GM23338 (cell line): Measurements from ENCODE around the gene SNRPD3. TPM values are rescaled to one million over a fixed set of nuclear protein-coding genes. Genes with fewer than 3 reads are reported as not detected.

Experiments used
- ATAC-seq: fragments of 200-7000 bp; cut with Tn5 transposase; 3 replicates; pipeline ENCODE4 v1.9.1; 2020
- DNase-seq: peaks from one replicate; pipeline ENCODE4 v3.0.0-alpha.2; 2015; ENCODE audit warnings: low spot score
- H2AFZ ChIP-seq: fragments of 200-600 bp; sonication (generic); 2 replicates; pipeline ENCODE4 v1.8.0; 2016; ENCODE audit warnings: antibody characterized with exemption, mild to moderate bottlenecking, moderate library complexity
- H3F3A ChIP-seq: fragments of 200-600 bp; sonication (generic); replicated peaks from 2 replicates; pipeline ENCODE4 v1.8.0; 2017; ENCODE audit warnings: antibody characterized with exemption, mixed run types, low read depth
- H3K27ac ChIP-seq: fragments of 200-600 bp; sonication (generic); 2 replicates; pipeline ENCODE4 v1.6.1; 2016; ENCODE audit warnings: low read depth
- H3K27me3 ChIP-seq: fragments of 200-600 bp; sonication (generic); 2 replicates; pipeline ENCODE4 v1.8.0; 2016; ENCODE audit warnings: mild to moderate bottlenecking, mixed run types, moderate library complexity; ENCODE audit not compliant: insufficient read depth
- H3K36me3 ChIP-seq: fragments of 200-600 bp; sonication (generic); 2 replicates; pipeline ENCODE4 v1.8.0; 2016; ENCODE audit warnings: mild to moderate bottlenecking; ENCODE audit not compliant: insufficient read depth
- H3K4me1 ChIP-seq: fragments of 200-600 bp; sonication (generic); 2 replicates; pipeline ENCODE4 v1.8.0; 2016; ENCODE audit warnings: mild to moderate bottlenecking, moderate library complexity; ENCODE audit not compliant: insufficient read depth
- H3K4me2 ChIP-seq: fragments of 200-600 bp; sonication (generic); 2 replicates; pipeline ENCODE4 v1.7.1; 2017; ENCODE audit warnings: mixed run types
- H3K4me3 ChIP-seq: fragments of 200-600 bp; sonication (generic); 2 replicates; pipeline ENCODE4 v1.6.1; 2016; ENCODE audit warnings: mixed run types
- H3K79me2 ChIP-seq: fragments of 200-600 bp; sonication (generic); replicated peaks from 2 replicates; pipeline ENCODE4 v1.8.0; 2017; ENCODE audit warnings: mild to moderate bottlenecking; ENCODE audit not compliant: insufficient read depth
- H3K9me2 ChIP-seq: fragments of 200-600 bp; sonication (generic); 2 replicates; pipeline ENCODE4 v1.8.0; 2017; ENCODE audit not compliant: insufficient read depth
- H4K20me1 ChIP-seq: fragments of 200-600 bp; sonication (generic); replicated peaks from 2 replicates; pipeline ENCODE4 v1.8.0; 2017; ENCODE audit warnings: mild to moderate bottlenecking; ENCODE audit not compliant: insufficient read depth
- H3K27ac Mint-ChIP-seq: 2 replicates; pipeline ENCODE4 v1.8.0; 2020; ENCODE audit warnings: inconsistent platforms, mild to moderate bottlenecking, moderate library complexity, mixed read lengths
- H3K27me3 Mint-ChIP-seq: 3 replicates; pipeline ENCODE4 v1.8.0; 2022; ENCODE audit warnings: low read depth, mild to moderate bottlenecking, moderate library complexity, mixed read lengths, inconsistent platforms; ENCODE audit not compliant: insufficient read depth, poor library complexity
- H3K36me3 Mint-ChIP-seq: 3 replicates; pipeline ENCODE4 v1.8.0; 2021; ENCODE audit warnings: low read depth, mild to moderate bottlenecking, inconsistent platforms, moderate library complexity, mixed read lengths
- H3K4me1 Mint-ChIP-seq: 3 replicates; pipeline ENCODE4 v1.8.0; 2020; ENCODE audit warnings: mild to moderate bottlenecking, inconsistent platforms, mixed read lengths
- H3K4me3 Mint-ChIP-seq: 3 replicates; pipeline ENCODE4 v1.8.0; 2021; ENCODE audit warnings: moderate library complexity, mild to moderate bottlenecking, inconsistent platforms, mixed read lengths
- H3K9me3 Mint-ChIP-seq: 3 replicates; pipeline ENCODE4 v1.8.0; 2020; ENCODE audit warnings: moderate library complexity, mild to moderate bottlenecking, inconsistent platforms, mixed read lengths
- CREB1 ChIP-seq: fragments of 250-450 bp; sonication (Bioruptor Pico); IDR thresholded peaks from 2 replicates; pipeline ENCODE4 v1.5.0; 2020; ENCODE audit warnings: low read depth, mild to moderate bottlenecking, moderate library complexity
- CTCF ChIP-seq, 2 experiments: fragments of 200-600 bp in 1 of 2; sonication (generic) in 1 of 2; conservative IDR thresholded peaks; 2 replicates each; pipeline versions ENCODE4 v1.5.1 to v1.6.1; 2016 to 2017; ENCODE audit warnings: antibody characterized with exemption in 2 of 2, low read depth in 2 of 2, mild to moderate bottlenecking in 2 of 2, moderate library complexity in 1 of 2
- ETS1 ChIP-seq: IDR thresholded peaks from 2 replicates; pipeline ENCODE4 v1.6.1; 2016; ENCODE audit warnings: antibody characterized with exemption
- EZH2 ChIP-seq: fragments of 200-600 bp; sonication (generic); IDR thresholded peaks from one replicate; pipeline ENCODE4 v1.8.0; 2017; ENCODE audit warnings: antibody characterized with exemption, mild to moderate bottlenecking, low read depth; ENCODE audit not compliant: unreplicated experiment
- EZH2phosphoT487 ChIP-seq: fragments of 200-600 bp; sonication (generic); IDR thresholded peaks from one replicate; pipeline ENCODE4 v1.8.1; 2018; ENCODE audit warnings: antibody characterized with exemption; ENCODE audit not compliant: unreplicated experiment
- JUNB ChIP-seq: IDR thresholded peaks from one replicate; pipeline ENCODE4 v1.6.1; 2016; ENCODE audit warnings: antibody characterized with exemption; ENCODE audit not compliant: unreplicated experiment
- STAT1 ChIP-seq: IDR thresholded peaks from one replicate; pipeline ENCODE4 v1.6.1; 2016; ENCODE audit warnings: antibody characterized with exemption; ENCODE audit not compliant: unreplicated experiment
- ZNF114 ChIP-seq: fragments of 250-450 bp; sonication (Bioruptor Pico); IDR thresholded peaks from 2 replicates; pipeline ENCODE4 v1.5.0; 2020; ENCODE audit warnings: mild to moderate bottlenecking, moderate library complexity
- ZNF331 ChIP-seq: fragments of 250-450 bp; sonication (Bioruptor Pico); IDR thresholded peaks from 2 replicates; pipeline ENCODE4 v1.5.0; 2020; ENCODE audit warnings: low read depth, mild to moderate bottlenecking, moderate library complexity
- polyA plus RNA-seq: library from polyadenylated mRNA; unstranded; fragments of >200 nt; fragmentation: Nextera tagmentation; extraction: Ambion mirVana; gene quantifications from 2 replicates; pipeline ENCODE4 v1.2.1, GENCODE V29; 2016
- total RNA-seq: library from RNA; depleted of rRNA; stranded (reverse); fragments of >200 nt; shearing (Covaris generic); gene quantifications from 2 replicates; pipeline ENCODE4 v1.2.3, GENCODE V29; 2014
- TF ChIP-seq, protein P1 (sequence below): fragments of 250-450 bp; sonication (Bioruptor Pico); IDR thresholded peaks from 2 replicates; pipeline ENCODE4 v1.5.0; 2020; ENCODE audit warnings: mild to moderate bottlenecking, moderate library complexity
- TF ChIP-seq, protein P2 (sequence below): IDR thresholded peaks from one replicate; pipeline ENCODE4 v1.6.1; 2018; ENCODE audit warnings: antibody characterized with exemption; ENCODE audit not compliant: unreplicated experiment

SNRPD3 gene
- total and polyA plus RNA-seq, 2 experiments from 2014 or later: 314 to 375 TPM

GRCh38 chr22:24515027-24515338 is 40.8 kb upstream of the SNRPD3 start (continued):
- TF ChIP-seq, protein P1, sequence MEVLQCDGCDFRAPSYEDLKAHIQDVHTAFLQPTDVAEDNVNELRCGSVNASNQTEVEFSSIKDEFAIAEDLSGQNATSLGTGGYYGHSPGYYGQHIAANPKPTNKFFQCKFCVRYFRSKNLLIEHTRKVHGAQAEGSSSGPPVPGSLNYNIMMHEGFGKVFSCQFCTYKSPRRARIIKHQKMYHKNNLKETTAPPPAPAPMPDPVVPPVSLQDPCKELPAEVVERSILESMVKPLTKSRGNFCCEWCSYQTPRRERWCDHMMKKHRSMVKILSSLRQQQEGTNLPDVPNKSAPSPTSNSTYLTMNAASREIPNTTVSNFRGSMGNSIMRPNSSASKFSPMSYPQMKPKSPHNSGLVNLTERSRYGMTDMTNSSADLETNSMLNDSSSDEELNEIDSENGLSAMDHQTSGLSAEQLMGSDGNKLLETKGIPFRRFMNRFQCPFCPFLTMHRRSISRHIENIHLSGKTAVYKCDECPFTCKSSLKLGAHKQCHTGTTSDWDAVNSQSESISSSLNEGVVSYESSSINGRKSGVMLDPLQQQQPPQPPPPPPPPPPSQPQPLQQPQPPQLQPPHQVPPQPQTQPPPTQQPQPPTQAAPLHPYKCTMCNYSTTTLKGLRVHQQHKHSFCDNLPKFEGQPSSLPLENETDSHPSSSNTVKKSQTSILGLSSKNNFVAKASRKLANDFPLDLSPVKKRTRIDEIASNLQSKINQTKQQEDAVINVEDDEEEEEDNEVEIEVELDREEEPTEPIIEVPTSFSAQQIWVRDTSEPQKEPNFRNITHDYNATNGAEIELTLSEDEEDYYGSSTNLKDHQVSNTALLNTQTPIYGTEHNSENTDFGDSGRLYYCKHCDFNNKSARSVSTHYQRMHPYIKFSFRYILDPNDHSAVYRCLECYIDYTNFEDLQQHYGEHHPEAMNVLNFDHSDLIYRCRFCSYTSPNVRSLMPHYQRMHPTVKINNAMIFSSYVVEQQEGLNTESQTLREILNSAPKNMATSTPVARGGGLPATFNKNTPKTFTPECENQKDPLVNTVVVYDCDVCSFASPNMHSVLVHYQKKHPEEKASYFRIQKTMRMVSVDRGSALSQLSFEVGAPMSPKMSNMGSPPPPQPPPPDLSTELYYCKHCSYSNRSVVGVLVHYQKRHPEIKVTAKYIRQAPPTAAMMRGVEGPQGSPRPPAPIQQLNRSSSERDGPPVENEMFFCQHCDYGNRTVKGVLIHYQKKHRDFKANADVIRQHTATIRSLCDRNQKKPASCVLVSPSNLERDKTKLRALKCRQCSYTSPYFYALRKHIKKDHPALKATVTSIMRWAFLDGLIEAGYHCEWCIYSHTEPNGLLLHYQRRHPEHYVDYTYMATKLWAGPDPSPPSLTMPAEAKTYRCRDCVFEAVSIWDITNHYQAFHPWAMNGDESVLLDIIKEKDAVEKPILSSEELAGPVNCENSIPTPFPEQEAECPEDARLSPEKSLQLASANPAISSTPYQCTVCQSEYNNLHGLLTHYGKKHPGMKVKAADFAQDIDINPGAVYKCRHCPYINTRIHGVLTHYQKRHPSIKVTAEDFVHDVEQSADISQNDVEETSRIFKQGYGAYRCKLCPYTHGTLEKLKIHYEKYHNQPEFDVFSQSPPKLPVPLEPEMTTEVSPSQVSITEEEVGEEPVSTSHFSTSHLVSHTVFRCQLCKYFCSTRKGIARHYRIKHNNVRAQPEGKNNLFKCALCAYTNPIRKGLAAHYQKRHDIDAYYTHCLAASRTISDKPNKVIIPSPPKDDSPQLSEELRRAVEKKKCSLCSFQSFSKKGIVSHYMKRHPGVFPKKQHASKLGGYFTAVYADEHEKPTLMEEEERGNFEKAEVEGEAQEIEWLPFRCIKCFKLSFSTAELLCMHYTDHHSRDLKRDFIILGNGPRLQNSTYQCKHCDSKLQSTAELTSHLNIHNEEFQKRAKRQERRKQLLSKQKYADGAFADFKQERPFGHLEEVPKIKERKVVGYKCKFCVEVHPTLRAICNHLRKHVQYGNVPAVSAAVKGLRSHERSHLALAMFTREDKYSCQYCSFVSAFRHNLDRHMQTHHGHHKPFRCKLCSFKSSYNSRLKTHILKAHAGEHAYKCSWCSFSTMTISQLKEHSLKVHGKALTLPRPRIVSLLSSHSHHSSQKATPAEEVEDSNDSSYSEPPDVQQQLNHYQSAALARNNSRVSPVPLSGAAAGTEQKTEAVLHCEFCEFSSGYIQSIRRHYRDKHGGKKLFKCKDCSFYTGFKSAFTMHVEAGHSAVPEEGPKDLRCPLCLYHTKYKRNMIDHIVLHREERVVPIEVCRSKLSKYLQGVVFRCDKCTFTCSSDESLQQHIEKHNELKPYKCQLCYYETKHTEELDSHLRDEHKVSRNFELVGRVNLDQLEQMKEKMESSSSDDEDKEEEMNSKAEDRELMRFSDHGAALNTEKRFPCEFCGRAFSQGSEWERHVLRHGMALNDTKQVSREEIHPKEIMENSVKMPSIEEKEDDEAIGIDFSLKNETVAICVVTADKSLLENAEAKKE (CRISPR knock-in tag): no peak
- no peak for TF ChIP-seq CTCF (conservative IDR thresholded peaks at IDR 0.05; ENCODE audit: low read depth in 2 of 2)

DNA sequence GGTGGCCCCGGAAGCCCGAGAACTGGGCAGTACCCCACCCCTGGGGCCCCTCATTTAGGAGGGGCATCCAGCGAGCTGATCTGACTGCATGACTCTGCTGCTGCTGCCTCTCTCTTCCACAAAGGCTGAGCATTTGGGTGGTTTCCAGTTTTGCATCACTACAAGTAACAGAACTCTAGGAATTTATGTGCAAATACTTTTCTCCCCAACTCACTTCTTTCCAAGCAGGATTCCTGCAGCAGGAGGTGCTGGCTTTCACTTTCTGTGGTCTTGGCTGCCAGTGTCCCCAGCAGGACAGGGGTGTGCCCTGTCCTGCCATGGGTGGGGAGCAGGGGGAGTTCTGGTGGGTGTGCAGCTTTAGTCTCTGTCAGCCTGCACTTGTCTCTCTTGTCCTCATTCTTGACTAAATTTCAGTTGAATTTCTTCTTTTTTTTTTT is 39.5 kb upstream of the SNRPD3 start:
- Mint-ChIP-seq H3K27ac (peak overlapping the region; percentile 59; the same call in 1 of the 2 replicates), H3K4me3 (no peak overlapping the region), H3K4me1 (peaks cover 15% of the 10 kb centered on the region), H3K27me3 (peaks cover 16% of the 10 kb centered on the region), H3K36me3 (no peaks in the 10 kb centered on the region; the same call in 2 of the 3 replicates), H3K9me3 (no peaks in the 10 kb centered on the region)
- peak overlapping the region; percentile 48 for H2AFZ ChIP-seq
- TF ChIP-seq, protein P2, sequence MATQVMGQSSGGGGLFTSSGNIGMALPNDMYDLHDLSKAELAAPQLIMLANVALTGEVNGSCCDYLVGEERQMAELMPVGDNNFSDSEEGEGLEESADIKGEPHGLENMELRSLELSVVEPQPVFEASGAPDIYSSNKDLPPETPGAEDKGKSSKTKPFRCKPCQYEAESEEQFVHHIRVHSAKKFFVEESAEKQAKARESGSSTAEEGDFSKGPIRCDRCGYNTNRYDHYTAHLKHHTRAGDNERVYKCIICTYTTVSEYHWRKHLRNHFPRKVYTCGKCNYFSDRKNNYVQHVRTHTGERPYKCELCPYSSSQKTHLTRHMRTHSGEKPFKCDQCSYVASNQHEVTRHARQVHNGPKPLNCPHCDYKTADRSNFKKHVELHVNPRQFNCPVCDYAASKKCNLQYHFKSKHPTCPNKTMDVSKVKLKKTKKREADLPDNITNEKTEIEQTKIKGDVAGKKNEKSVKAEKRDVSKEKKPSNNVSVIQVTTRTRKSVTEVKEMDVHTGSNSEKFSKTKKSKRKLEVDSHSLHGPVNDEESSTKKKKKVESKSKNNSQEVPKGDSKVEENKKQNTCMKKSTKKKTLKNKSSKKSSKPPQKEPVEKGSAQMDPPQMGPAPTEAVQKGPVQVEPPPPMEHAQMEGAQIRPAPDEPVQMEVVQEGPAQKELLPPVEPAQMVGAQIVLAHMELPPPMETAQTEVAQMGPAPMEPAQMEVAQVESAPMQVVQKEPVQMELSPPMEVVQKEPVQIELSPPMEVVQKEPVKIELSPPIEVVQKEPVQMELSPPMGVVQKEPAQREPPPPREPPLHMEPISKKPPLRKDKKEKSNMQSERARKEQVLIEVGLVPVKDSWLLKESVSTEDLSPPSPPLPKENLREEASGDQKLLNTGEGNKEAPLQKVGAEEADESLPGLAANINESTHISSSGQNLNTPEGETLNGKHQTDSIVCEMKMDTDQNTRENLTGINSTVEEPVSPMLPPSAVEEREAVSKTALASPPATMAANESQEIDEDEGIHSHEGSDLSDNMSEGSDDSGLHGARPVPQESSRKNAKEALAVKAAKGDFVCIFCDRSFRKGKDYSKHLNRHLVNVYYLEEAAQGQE: no peak
- TF ChIP-seq ETS1: no peak
- TF ChIP-seq EZH2: no peak
- TF ChIP-seq ZNF114: no peak
- no peak for TF ChIP-seq ZNF331 (CRISPR knock-in tag)
- no peak for TF ChIP-seq CREB1
- no peak for TF ChIP-seq STAT1
- TF ChIP-seq EZH2phosphoT487: no peak
- TF ChIP-seq JUNB: no peak
- H3K4me2 ChIP-seq: peak overlapping the region; percentile 33
- DNase-seq (peak; percentile 70), ATAC-seq (peak; percentile 70)
- H4K20me1 ChIP-seq: no peaks in the 10 kb centered on the region
- no peaks in the 10 kb centered on the region for H3K9me2 ChIP-seq
- H3K79me2 ChIP-seq: no peaks in the 10 kb centered on the region
- H3F3A ChIP-seq: no peaks in the 10 kb centered on the region
- no peaks in the 10 kb centered on the region for H3K27me3 ChIP-seq
- H3K4me3 ChIP-seq: peak overlapping the region; percentile 1; the same call in 1 of the 2 replicates
- H3K36me3 ChIP-seq: no peaks in the 10 kb centered on the region
- peaks cover 20% of the 10 kb centered on the region; the same call in 1 of the 2 replicates for H3K4me1 ChIP-seq
- peak overlapping the region; percentile 88 for H3K27ac ChIP-seq
